PFSK-1 (cell line): ENCODE data around the gene HDAC4.

ENCODE experiments used
- POLR2AphosphoS5 ChIP-seq: IDR thresholded peaks from 2 replicates; pipeline ENCODE4 v1.6.1; 2012; ENCODE audit warnings: low read depth, mild to moderate bottlenecking, control low read depth, low read length, moderate library complexity
- TAF1 ChIP-seq: IDR thresholded peaks from 2 replicates; pipeline ENCODE4 v1.6.1; 2012; ENCODE audit warnings: low read length, control low read depth, borderline replicate concordance; ENCODE audit not compliant: insufficient read depth

- TF ChIP-seq TAF1 (no peak), POLR2AphosphoS5 (no peak)
Measured at GRCh38 chr2:239253264-239253663, 147.6 kb downstream of the HDAC4 start.
